ENCODE results near the gene TMEM88.
A peak's percentile ranks its signal among the peaks of the same experiment; 100 is the strongest.

DNA sequence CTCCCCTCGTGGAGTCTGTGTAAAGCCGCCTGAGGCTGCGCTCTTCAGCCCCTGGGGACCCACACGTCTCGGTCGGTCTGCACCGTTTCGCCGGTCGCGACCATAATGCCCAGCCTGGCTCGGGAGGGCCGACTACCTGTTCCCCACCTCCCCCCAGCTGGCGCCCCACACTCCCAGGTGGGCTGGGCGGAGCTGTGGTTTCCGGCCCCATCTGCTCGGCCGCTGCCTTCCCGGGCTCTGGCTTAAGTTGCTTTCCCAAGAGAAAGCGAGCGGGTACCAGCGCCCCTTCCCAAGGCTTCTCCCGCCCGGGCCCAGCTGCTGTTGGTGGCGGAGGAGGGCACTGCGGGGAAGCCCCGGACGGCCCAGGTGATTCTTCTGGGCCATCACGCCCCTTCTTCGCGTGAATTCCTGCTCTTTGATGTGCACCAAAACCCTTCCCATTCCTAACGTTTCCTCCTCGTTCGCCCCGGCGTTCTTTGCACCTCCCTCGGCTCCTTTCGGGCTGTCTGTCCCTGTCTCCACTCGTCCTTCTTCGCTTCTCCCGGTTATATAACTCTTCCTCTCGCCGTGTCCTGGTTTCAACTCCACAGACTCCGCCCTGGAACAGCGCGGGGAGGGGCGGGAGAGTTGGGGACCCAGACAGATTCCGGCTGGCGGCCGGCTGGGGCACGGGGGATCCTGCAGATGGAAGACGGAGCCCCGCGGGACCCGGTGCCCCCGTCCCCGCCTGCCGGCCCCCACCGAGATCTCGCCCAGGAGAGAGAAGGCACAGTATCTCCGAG lies 18.9 kb upstream of the TMEM88 start:
- TF ChIP-seq POLR2A (IDR thresholded peaks at IDR 0.05; ENCODE audit: low read depth, low read length) (peak; percentile 91), RAD21 (IDR thresholded peaks at IDR 0.05; ENCODE audit: low read length) (no peak), RCOR1 (IDR thresholded peaks at IDR 0.05; ENCODE audit: insufficient replicate concordance, low read length) (no peak), CEBPB (IDR thresholded peaks at IDR 0.05; ENCODE audit: low read depth, low read length) (no peak), MAZ (IDR thresholded peaks at IDR 0.05; ENCODE audit: borderline replicate concordance, low read depth, low read length) (peak; percentile 5), RFX5 (IDR thresholded peaks at IDR 0.05; ENCODE audit: low read depth, low read length) (no peak), BHLHE40 (IDR thresholded peaks at IDR 0.05; ENCODE audit: low read depth, low read length) (no peak), FOS (IDR thresholded peaks at IDR 0.05; ENCODE audit: low read depth, low read length) (no peak), MAFK (IDR thresholded peaks at IDR 0.05; ENCODE audit: low read depth, low read length) (no peak), SMC3 (IDR thresholded peaks at IDR 0.05; ENCODE audit: low read depth, low read length) (no peak), NFE2L2 (IDR thresholded peaks at IDR 0.05; ENCODE audit: low read depth, low read length) (no peak)
- TF ChIP-seq, protein P1, sequence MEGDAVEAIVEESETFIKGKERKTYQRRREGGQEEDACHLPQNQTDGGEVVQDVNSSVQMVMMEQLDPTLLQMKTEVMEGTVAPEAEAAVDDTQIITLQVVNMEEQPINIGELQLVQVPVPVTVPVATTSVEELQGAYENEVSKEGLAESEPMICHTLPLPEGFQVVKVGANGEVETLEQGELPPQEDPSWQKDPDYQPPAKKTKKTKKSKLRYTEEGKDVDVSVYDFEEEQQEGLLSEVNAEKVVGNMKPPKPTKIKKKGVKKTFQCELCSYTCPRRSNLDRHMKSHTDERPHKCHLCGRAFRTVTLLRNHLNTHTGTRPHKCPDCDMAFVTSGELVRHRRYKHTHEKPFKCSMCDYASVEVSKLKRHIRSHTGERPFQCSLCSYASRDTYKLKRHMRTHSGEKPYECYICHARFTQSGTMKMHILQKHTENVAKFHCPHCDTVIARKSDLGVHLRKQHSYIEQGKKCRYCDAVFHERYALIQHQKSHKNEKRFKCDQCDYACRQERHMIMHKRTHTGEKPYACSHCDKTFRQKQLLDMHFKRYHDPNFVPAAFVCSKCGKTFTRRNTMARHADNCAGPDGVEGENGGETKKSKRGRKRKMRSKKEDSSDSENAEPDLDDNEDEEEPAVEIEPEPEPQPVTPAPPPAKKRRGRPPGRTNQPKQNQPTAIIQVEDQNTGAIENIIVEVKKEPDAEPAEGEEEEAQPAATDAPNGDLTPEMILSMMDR (conservative IDR thresholded peaks at IDR 0.05; ENCODE audit: low read depth, low read length), result no peak
- TF ChIP-seq, protein P2, sequence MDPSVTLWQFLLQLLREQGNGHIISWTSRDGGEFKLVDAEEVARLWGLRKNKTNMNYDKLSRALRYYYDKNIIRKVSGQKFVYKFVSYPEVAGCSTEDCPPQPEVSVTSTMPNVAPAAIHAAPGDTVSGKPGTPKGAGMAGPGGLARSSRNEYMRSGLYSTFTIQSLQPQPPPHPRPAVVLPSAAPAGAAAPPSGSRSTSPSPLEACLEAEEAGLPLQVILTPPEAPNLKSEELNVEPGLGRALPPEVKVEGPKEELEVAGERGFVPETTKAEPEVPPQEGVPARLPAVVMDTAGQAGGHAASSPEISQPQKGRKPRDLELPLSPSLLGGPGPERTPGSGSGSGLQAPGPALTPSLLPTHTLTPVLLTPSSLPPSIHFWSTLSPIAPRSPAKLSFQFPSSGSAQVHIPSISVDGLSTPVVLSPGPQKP (IDR thresholded peaks at IDR 0.05; ENCODE audit: borderline replicate concordance, low read depth, low read length), result no peak
- TF ChIP-seq, protein P3, sequence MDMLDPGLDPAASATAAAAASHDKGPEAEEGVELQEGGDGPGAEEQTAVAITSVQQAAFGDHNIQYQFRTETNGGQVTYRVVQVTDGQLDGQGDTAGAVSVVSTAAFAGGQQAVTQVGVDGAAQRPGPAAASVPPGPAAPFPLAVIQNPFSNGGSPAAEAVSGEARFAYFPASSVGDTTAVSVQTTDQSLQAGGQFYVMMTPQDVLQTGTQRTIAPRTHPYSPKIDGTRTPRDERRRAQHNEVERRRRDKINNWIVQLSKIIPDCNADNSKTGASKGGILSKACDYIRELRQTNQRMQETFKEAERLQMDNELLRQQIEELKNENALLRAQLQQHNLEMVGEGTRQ (IDR thresholded peaks at IDR 0.05; ENCODE audit: low read depth, low read length), result no peak

Measured in IMR-90 (cell line).